HUES48 (cell line): ENCODE results near the gene NPAT.

Source experiments
- H3K27ac ChIP-seq: one replicate; pipeline ENCODE4 v1.7.0; 2013; ENCODE audit warnings: low read depth, low read length, inconsistent platforms
- H3K27me3 ChIP-seq: 2 replicates; pipeline ENCODE4 v1.6.1; 2013; ENCODE audit warnings: mild to moderate bottlenecking, low read length; ENCODE audit not compliant: control insufficient read depth, insufficient read depth
- H3K36me3 ChIP-seq: 2 replicates; pipeline ENCODE4 v1.6.1; 2013; ENCODE audit warnings: low read length; ENCODE audit not compliant: control insufficient read depth, insufficient read depth
- H3K4me1 ChIP-seq: 2 replicates; pipeline ENCODE4 v1.6.1; 2013; ENCODE audit warnings: mild to moderate bottlenecking, low read length; ENCODE audit not compliant: control insufficient read depth, insufficient read depth
- H3K4me3 ChIP-seq: 2 replicates; pipeline ENCODE4 v1.5.1; 2013; ENCODE audit warnings: mild to moderate bottlenecking, low read depth, low read length
- H3K9ac ChIP-seq: 2 replicates; pipeline ENCODE4 v1.6.1; 2013; ENCODE audit warnings: mild to moderate bottlenecking, low read depth, low read length, moderate library complexity
- H3K9me3 ChIP-seq: 2 replicates; pipeline ENCODE4 v1.6.1; 2013; ENCODE audit warnings: low read length; ENCODE audit not compliant: control insufficient read depth, insufficient read depth

The NPAT gene

DNA sequence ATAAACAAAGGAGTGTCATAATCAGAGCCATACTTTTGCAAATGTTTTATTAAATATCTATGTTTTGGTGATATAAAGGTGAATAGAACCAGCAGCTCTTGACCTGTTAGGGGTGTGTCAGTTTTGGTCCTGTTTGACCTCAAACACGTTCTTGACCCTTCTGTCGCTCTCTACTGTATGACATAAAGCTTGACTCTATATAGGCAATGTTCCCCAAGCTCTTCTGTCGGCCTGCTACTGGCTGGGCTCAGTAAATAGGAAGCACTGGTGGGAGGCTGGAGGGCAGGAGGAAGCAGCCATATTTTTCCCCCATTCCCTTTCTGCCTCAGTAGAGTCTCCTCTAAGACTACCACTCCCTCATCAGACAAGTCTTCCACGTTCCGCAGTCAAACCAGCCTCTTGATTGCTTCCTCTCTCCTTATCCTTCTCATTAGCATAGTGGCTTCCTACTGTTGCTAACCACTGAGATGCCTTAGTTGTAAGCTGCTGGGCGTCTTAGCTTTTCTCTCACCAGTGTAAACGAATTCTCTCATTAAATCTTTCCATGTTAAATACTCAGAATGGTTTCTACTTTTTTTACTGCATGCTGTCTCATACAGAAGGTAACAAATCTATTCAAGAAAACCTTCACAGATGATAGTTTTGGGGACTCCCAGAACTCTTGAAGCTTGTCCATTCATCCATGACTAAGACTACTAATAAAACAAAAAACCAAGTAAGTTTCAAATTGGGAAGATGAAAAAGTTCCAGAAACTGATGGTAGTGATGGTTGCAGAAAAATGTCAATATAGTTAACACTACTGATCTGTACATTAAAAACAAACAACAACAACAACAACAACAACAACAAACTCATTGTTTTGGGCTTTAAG is 3.3 kb downstream of the NPAT start:
- Histone ChIP-seq H3K36me3 (peaks cover 1% of the 10 kb centered on the region; the same call in 1 of the 2 replicates), H3K4me1 (peaks cover 28% of the 10 kb centered on the region), H3K9ac (no peak overlapping the region), H3K27ac (peak overlapping the region; percentile 24), H3K27me3 (no peaks in the 10 kb centered on the region), H3K9me3 (no peaks in the 10 kb centered on the region), H3K4me3 (peak overlapping the region; percentile 7; the same call in 1 of the 2 replicates)

DNA sequence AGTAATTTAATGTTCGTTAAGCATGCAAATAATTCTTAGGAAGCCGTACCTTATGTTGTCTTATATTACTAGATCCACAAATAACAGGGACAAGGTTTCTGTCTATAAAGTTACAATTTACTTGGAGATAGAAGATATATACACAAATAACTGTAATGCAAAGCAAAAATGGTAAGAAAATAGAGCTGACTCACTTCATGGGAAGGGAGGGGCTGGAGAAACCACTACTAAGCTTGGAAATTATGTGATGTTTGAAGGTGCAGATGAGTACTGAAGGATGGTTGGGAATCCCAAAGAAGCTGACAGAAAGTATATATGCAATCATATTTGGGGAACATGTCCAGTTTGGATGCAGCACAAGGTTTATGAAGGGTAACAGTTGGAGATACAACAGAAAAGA is 4.0 kb downstream of the NPAT start:
- Histone ChIP-seq H3K27me3 (no peaks in the 10 kb centered on the region), H3K4me3 (no peak overlapping the region), H3K4me1 (peaks cover 26% of the 10 kb centered on the region), H3K27ac (no peak overlapping the region), H3K9ac (no peak overlapping the region), H3K9me3 (no peaks in the 10 kb centered on the region), H3K36me3 (peaks cover 7% of the 10 kb centered on the region)

DNA sequence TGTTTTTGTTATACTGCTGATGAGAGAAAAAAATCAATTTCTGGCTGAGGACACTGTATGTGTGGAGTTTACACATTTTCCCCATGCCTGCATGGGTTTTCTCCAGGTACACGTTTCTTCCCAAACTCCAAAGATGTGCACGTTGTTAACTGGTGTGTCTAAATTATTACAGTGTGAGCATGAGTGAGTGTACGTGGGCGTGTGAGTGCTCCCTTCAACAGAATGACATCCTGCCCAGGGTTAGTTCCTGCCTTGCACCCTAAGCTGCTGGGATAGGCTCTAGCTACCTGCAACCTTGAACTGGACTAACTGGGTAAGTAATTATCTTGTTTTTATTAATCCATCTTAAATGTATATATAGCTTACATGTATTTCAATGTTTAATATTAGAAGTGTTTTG is 5.5 kb downstream of the NPAT start:
- H3K4me1 ChIP-seq: peaks cover 26% of the 10 kb centered on the region
- H3K4me3 ChIP-seq: no peak overlapping the region
- H3K9me3 ChIP-seq: no peaks in the 10 kb centered on the region
- H3K36me3 ChIP-seq: peaks cover 13% of the 10 kb centered on the region
- no peak overlapping the region for H3K27ac ChIP-seq
- H3K9ac ChIP-seq: no peak overlapping the region
- no peaks in the 10 kb centered on the region for H3K27me3 ChIP-seq

DNA sequence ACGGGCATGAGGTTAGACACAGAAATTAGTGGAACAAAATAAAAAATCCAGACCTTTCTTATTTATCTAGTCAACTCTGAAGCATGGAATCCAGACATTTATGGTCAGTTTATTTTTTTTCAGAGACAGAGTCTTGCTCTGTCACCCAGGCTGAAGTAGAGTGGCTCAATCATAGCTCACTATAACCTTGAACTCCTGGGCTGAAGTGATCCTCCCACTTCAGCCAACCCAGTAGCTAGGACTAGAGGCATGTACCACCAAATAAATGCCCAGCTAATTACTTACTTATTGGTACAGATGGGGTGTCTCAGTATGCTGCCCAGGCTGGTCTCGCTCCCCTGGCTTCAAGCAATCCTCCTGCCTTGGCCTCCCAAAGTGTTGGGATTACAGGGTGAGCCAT is 8.7 kb downstream of the NPAT start:
- Histone ChIP-seq H3K9ac (no peak overlapping the region), H3K9me3 (no peaks in the 10 kb centered on the region), H3K4me3 (no peak overlapping the region), H3K36me3 (peaks cover 26% of the 10 kb centered on the region), H3K27me3 (no peaks in the 10 kb centered on the region), H3K4me1 (peaks cover 3% of the 10 kb centered on the region; the same call in 1 of the 2 replicates), H3K27ac (no peak overlapping the region)

DNA sequence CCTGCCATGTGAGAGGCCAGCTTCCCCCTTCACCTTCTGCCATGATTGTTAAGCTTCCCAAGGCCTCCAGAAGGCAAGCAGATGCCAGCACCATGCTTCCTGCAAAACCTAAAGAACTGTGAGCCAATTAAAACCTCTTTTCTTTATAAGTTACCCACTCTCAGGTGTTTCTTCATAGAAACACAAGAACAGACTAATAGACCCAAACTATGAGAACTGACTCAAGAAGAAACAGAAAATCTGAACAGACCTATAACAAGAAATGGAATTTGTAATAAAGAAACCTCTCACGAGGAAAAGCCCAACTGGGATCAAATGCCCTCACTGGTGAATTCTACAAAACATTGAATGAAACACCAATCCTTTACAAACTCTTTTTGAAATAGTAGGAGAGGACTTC is 12.0 kb downstream of the NPAT start:
- no peak overlapping the region for H3K9ac ChIP-seq
- H3K27ac ChIP-seq: no peak overlapping the region
- no peaks in the 10 kb centered on the region for H3K4me1 ChIP-seq
- H3K4me3 ChIP-seq: no peak overlapping the region
- H3K27me3 ChIP-seq: no peaks in the 10 kb centered on the region
- H3K9me3 ChIP-seq: peaks cover 13% of the 10 kb centered on the region
- H3K36me3 ChIP-seq: peaks cover 56% of the 10 kb centered on the region

DNA sequence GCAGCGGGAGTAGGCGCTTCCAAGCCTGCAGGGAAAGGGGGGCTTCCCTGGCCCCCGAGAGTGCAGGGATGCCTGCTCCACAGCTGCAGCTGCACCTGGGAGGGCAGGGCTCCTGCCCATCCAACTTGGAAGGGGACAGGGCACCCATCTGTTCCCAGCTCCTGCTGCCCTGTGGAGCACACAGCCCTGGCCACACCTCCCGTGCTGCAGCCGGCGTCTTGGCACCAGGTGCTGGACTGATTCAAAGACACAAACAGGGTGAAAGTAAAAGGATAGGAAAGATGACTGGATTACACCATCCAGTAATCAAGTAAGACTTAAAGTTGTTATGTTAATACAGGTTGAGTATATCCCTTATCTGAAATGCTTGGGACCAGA is 14.8 kb downstream of the NPAT start:
- Histone ChIP-seq H3K4me1 (no peaks in the 10 kb centered on the region), H3K9me3 (peaks cover 20% of the 10 kb centered on the region), H3K27me3 (no peaks in the 10 kb centered on the region), H3K4me3 (no peak overlapping the region), H3K36me3 (peaks cover 67% of the 10 kb centered on the region), H3K9ac (no peak overlapping the region), H3K27ac (no peak overlapping the region)

DNA sequence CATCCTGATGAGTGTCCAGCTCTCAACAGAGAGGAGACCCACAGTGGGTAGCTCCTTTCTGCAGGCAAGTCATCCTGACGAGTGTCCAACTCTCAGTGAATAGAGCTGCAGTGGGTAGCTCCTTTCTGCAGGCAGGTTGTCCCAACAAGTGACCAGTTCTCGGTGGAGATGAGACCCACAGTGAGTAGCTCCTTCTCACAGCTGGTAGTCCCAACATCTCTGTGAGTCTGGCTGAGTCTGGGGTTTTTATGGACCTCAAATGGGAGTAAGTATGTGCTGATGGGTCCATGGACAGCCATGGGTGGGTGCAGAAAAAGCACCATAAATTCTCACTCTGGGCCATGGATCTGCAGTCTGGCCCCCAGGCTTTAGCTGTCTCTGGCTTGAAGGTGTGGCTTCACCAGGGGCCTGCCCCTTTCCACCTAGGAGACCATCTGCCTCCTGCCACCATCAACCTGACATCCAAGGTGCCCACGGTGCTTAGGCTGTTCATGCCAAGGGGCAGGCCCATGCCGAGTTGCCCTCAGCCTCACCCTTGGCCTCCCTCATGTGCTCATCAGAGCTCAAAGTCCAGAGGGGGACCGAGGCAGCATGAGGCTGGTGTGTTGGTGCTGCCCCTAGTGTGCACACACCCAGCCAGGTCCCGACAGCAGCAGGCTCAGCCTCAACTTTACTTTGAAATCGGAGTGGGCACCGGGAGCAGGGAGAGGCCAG is 15.3 kb downstream of the NPAT start:
- no peaks in the 10 kb centered on the region for H3K4me1 ChIP-seq
- H3K36me3 ChIP-seq: peaks cover 69% of the 10 kb centered on the region
- peaks cover 20% of the 10 kb centered on the region for H3K9me3 ChIP-seq
- H3K4me3 ChIP-seq: no peak overlapping the region
- H3K27ac ChIP-seq: no peak overlapping the region
- H3K27me3 ChIP-seq: no peaks in the 10 kb centered on the region
- H3K9ac ChIP-seq: no peak overlapping the region

DNA sequence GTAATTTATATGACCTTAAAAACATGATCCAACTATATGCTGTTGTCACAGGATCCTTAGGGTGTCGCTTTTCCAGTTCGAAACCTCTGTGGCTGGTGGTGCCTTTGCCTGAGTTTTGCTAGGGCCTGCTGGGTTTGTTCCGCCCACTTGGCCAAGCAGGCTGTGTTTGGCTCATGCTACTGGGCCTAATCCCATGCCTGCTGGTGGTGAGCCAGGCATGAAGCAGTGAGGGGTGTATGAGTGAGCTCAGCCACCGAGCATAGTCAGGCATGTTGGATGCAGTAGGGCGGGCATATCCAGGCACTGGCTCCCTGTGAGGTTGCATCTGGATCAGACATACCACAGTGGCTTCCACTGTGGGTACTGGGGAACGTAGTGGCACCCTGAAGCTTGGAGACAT is 16.3 kb downstream of the NPAT start:
- H3K4me3 ChIP-seq: no peak overlapping the region
- H3K9ac ChIP-seq: no peak overlapping the region
- no peaks in the 10 kb centered on the region for H3K27me3 ChIP-seq
- H3K4me1 ChIP-seq: peaks cover 4% of the 10 kb centered on the region; the same call in 1 of the 2 replicates
- peaks cover 20% of the 10 kb centered on the region for H3K9me3 ChIP-seq
- H3K36me3 ChIP-seq: peaks cover 71% of the 10 kb centered on the region
- no peak overlapping the region for H3K27ac ChIP-seq

DNA sequence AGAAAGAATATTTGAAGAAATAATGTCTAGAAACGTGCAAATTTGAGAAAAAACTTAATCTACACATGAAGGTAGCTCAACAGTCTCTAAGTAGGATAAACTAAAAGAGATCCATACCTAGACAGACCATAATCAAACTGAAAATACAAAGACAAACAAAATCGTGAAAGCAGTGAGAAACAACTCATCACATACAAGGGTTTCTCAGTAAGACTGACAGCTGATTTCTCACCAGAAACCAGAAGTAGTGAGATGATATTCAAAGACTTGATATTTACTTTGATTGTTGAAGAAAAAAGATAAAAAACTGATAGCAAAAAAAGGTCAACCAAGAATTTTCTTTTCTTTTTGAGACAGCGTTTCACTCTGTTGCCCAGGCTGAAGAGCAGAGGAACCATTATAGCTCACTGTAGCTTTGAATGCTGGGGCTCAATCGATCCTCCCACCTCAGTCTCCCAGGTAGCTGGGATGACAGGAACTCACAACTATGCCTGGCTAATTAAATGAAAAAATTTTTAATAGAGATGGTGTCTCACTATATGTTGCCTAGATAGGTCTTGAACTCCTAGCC is 17.4 kb downstream of the NPAT start:
- H3K4me1 ChIP-seq: peaks cover 13% of the 10 kb centered on the region
- peaks cover 63% of the 10 kb centered on the region for H3K36me3 ChIP-seq
- H3K27me3 ChIP-seq: no peaks in the 10 kb centered on the region
- peaks cover 20% of the 10 kb centered on the region for H3K9me3 ChIP-seq
- H3K4me3 ChIP-seq: no peak overlapping the region
- no peak overlapping the region for H3K27ac ChIP-seq
- H3K9ac ChIP-seq: no peak overlapping the region

DNA sequence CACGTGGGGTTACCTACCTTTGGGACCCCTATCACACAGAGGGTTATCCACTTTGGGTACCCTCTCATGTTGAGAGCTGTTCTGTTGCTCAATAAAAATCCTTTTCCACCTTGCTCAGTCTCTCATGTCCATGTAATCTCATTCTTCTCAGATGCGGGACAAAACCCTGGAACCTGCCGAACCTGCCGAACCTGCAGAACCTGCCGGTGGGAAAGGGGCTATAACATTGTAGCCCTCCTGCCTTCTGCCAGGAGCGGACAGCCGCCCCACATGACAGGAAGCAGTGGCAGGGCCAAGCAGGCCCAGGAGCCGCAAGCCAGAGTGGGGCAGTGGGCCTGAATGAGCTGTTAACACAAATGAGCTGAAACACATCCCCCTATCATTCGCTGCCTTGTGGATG is 18.1 kb downstream of the NPAT start:
- no peak overlapping the region for H3K27ac ChIP-seq
- no peak overlapping the region for H3K4me3 ChIP-seq
- peaks cover 64% of the 10 kb centered on the region for H3K36me3 ChIP-seq
- H3K9me3 ChIP-seq: peaks cover 20% of the 10 kb centered on the region
- H3K27me3 ChIP-seq: no peaks in the 10 kb centered on the region
- H3K4me1 ChIP-seq: peaks cover 19% of the 10 kb centered on the region
- H3K9ac ChIP-seq: no peak overlapping the region

DNA sequence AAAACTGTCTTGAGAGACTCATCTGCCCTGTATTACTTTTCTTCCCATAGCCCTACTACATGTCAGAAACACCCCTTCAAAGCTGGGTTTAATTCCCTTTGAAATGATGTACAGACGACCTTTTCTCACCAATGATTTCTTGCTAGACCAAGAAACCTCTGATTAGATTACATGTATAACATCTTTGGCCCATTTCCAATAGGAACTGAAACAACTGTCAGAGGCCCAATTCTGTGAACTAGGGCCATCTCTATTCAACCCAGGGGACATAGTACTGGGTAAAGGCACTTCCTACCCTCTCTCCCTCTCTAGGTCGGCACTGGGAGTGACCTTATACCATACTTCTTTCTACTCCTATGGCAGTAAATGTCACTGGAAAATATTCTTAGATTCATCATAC is 19.4 kb downstream of the NPAT start:
- Histone ChIP-seq H3K27me3 (no peaks in the 10 kb centered on the region), H3K36me3 (peaks cover 68% of the 10 kb centered on the region), H3K27ac (no peak overlapping the region)

More for the DNA sequence above, 19.4 kb downstream of the NPAT start:
- Histone ChIP-seq H3K9ac (no peak overlapping the region), H3K9me3 (peaks cover 20% of the 10 kb centered on the region), H3K4me3 (no peak overlapping the region), H3K4me1 (peaks cover 19% of the 10 kb centered on the region)
